ENCODE measurements around the gene HRH1.

Gene HRH1

DNA sequence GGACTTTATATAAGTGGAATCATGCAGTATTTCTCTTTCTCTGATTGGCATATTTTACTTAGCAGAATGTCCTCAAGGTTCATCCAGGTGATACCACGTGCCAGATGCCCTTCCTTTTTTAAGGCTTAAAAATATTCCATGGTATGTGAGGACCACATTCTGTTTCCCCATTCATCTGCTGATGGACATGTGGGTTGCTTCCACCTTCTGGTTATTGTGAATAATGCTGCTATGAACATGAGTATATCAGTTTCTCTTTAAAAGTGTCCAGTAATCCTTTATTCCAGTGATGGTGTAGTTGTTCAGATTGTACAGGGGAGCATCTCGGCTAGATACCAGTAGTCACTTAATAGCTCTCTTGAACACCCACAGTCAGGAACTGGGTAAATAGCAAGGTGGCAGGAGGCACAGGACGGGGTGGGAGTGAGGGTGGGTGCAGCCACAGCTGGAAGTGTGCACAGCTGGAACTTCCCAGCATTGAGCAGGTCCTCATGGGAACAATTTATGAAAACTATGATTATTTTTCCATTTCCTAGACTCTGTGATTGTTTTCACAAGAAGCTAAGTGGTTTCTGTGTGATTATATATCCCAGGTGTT, 67.6 kb downstream of the HRH1 start:
- no peak for DNase-seq (ENCODE audit: low read depth)
- TF ChIP-seq, protein P1, sequence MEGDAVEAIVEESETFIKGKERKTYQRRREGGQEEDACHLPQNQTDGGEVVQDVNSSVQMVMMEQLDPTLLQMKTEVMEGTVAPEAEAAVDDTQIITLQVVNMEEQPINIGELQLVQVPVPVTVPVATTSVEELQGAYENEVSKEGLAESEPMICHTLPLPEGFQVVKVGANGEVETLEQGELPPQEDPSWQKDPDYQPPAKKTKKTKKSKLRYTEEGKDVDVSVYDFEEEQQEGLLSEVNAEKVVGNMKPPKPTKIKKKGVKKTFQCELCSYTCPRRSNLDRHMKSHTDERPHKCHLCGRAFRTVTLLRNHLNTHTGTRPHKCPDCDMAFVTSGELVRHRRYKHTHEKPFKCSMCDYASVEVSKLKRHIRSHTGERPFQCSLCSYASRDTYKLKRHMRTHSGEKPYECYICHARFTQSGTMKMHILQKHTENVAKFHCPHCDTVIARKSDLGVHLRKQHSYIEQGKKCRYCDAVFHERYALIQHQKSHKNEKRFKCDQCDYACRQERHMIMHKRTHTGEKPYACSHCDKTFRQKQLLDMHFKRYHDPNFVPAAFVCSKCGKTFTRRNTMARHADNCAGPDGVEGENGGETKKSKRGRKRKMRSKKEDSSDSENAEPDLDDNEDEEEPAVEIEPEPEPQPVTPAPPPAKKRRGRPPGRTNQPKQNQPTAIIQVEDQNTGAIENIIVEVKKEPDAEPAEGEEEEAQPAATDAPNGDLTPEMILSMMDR (conservative IDR thresholded peaks at IDR 0.05; ENCODE audit: control insufficient read depth, insufficient read depth, low read depth, low read length): peak; percentile 14
- H3K4me3 ChIP-seq (ENCODE audit: control insufficient read depth, low read depth, low read length): no peak overlapping the region

DNA sequence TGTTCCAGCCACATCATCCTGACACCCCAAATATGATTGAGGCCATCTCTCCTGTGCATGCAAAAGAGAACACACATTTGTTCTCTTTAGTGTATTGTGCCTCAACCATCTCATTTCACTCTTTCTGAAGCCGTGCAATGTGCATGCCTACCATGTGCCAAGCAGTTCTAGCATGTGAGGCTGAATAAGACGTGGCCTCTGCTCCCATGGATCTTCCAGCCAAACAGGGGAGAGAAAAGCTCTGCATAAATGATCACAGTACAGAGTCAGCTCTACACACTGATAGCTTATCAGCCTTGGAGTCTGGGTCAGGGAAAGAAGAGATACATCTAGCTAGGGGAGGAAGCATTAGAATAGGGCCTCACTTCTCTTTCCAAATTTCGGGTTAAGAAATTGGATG, 69.7 kb downstream of the HRH1 start:
- H3K4me3 ChIP-seq (ENCODE audit: control insufficient read depth, low read depth, low read length): no peak overlapping the region
- DNase-seq (ENCODE audit: low read depth): no peak
- TF ChIP-seq, protein P1 (conservative IDR thresholded peaks at IDR 0.05; ENCODE audit: control insufficient read depth, insufficient read depth, low read depth, low read length): no peak

DNA sequence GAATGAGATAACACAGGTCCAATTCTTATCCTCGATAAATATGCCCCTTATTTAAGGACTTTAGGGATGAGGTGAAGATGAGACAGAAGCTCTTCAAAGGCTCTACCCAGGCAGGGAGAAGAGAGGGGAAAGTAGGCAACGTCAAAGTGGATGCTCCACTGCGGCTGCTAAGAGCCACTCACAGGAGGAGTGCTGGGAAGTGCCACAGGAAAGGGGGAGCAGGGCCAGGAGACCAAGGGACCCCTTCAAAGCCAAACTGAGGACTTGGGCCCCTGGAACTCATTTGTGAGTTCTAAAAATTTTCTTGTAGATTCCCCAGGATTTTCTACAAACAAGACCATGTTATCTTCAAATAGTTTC, 70.6 kb downstream of the HRH1 start:
- DNase-seq (ENCODE audit: low read depth): no peak
- TF ChIP-seq, protein P1 (conservative IDR thresholded peaks at IDR 0.05; ENCODE audit: control insufficient read depth, insufficient read depth, low read depth, low read length): no peak
- peak overlapping the region; percentile 28 for H3K4me3 ChIP-seq (ENCODE audit: control insufficient read depth, low read depth, low read length)

DNA sequence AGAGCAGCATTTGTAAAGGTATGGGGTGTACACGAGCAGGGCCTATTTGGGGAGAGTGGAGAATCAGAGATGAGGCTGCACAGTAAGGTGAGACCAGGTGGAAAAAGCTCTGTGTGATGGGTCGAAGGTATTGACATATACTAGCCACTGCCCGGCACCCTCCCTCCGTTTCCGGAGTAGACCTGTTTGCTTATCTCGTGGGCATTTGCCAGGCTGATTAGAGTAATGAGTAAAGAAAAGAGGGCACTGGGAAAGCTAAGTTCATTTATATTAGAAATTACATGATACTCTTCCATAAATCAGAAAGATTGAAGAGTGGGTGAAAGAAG, 71.7 kb downstream of the HRH1 start:
- peak overlapping the region; percentile 28 for H3K4me3 ChIP-seq (ENCODE audit: control insufficient read depth, low read depth, low read length)
- TF ChIP-seq, protein P1 (conservative IDR thresholded peaks at IDR 0.05; ENCODE audit: control insufficient read depth, insufficient read depth, low read depth, low read length): no peak
- DNase-seq (ENCODE audit: low read depth): no peak

DNA sequence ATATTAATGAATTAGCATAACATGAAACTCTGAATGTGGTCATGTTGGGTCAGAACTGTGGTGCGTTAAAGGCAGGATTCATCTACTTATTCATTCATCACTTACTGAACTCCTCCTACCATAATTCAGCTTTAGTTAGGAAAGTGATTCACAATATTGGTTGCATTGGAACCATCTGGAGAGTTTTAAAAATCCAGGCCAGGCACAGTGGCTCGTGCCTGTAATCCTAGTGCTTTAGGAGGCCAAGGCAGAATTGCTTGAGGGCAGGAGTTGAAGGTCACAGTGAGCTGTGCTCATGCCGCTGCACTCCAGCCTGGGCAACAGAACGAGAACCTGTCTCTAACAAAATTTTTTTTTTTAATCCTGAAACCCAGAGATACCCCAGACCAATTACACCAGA, 73.7 kb downstream of the HRH1 start:
- TF ChIP-seq, protein P1 (conservative IDR thresholded peaks at IDR 0.05; ENCODE audit: control insufficient read depth, insufficient read depth, low read depth, low read length): no peak
- DNase-seq (ENCODE audit: low read depth): peak; percentile 57
- no peak overlapping the region for H3K4me3 ChIP-seq (ENCODE audit: control insufficient read depth, low read depth, low read length)

DNA sequence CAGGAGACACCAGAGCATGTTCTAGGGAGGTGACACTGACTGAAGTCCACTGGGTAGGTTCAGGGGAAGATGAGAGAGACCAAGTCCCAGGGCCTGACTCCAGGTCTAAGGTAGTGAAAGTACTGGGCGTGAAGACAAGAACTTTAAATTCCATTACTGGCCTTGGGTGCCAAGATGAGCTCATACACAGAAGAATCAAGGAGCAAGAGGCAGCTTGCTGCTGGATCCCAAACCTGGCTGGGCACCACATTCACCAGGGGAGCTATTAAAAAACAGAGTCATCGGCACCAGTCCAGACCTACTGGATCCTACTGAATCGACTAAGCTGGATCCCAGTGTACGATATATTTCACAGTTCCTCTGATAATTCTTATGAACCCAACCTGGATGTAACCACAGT, 75.8 kb downstream of the HRH1 start:
- no peak overlapping the region for H3K4me3 ChIP-seq (ENCODE audit: control insufficient read depth, low read depth, low read length)
- no peak for DNase-seq (ENCODE audit: low read depth)
- TF ChIP-seq, protein P1 (conservative IDR thresholded peaks at IDR 0.05; ENCODE audit: control insufficient read depth, insufficient read depth, low read depth, low read length): no peak

DNA sequence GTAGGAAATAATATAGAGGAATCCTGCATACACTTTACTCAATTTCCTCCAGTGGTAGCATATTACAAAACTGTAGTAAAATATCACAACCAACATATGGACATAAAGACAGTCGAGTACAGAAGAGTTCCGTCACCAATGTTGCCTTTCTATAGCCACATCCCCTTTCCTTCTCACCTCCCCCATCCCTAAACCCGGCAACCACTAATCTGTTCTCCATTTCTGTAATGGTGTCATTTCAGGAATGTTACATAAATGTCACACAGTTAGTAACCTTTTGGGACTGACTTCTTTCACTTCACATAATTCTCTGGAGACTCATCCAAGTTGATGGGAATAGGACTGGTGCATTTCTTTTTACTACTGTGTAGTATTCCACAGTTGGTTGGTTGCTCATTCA, 76.5 kb downstream of the HRH1 start:
- no peak overlapping the region for H3K4me3 ChIP-seq (ENCODE audit: control insufficient read depth, low read depth, low read length)

More for the DNA sequence above, 76.5 kb downstream of the HRH1 start:
- TF ChIP-seq, protein P1 (conservative IDR thresholded peaks at IDR 0.05; ENCODE audit: control insufficient read depth, insufficient read depth, low read depth, low read length): no peak
- DNase-seq (ENCODE audit: low read depth): no peak
